Mesenchymal stem cell (in vitro differentiated cells and primary cell): ENCODE data around the gene MYT1.

ENCODE experiments used
- DNase-seq: peaks from one replicate; pipeline ENCODE4 v3.0.0-alpha.2; 2013
- H2AFZ ChIP-seq: one replicate; pipeline ENCODE4 v1.6.1; 2013; ENCODE audit warnings: low read depth, mild to moderate bottlenecking, control low read depth, inconsistent platforms, low read length, moderate library complexity
- H2AK5ac ChIP-seq: 2 replicates; pipeline ENCODE4 v1.6.1; 2013; ENCODE audit warnings: low read length, moderate library complexity, mild to moderate bottlenecking, inconsistent platforms; ENCODE audit not compliant: severe bottlenecking
- H2BK120ac ChIP-seq: one replicate; pipeline ENCODE4 v1.6.1; 2013; ENCODE audit warnings: low read depth, mild to moderate bottlenecking, inconsistent platforms, low read length, moderate library complexity
- H2BK12ac ChIP-seq, 2 experiments: one replicate each; pipeline ENCODE4 v1.6.1; 2013; ENCODE audit warnings: inconsistent platforms in 2 of 2, low read length in 2 of 2, mild to moderate bottlenecking in 2 of 2, moderate library complexity in 2 of 2, control low read depth in 1 of 2
- H2BK15ac ChIP-seq: one replicate; pipeline ENCODE4 v1.6.1; 2013; ENCODE audit warnings: mild to moderate bottlenecking, low read depth, inconsistent platforms; ENCODE audit not compliant: poor library complexity, severe bottlenecking
- H2BK5ac ChIP-seq: 2 replicates; pipeline ENCODE4 v1.6.1; 2013; ENCODE audit warnings: low read depth, mild to moderate bottlenecking, low read length, control low read depth, inconsistent platforms; ENCODE audit not compliant: poor library complexity, severe bottlenecking
- H3K14ac ChIP-seq, 2 experiments: one replicate each; pipeline ENCODE4 v1.6.1; 2013; ENCODE audit warnings: inconsistent platforms in 2 of 2, low read length in 2 of 2, control low read depth in 1 of 2, mild to moderate bottlenecking in 1 of 2, moderate library complexity in 1 of 2
- H3K18ac ChIP-seq, 2 experiments: one replicate each; pipeline ENCODE4 v1.6.1; 2013; ENCODE audit warnings: inconsistent platforms in 2 of 2, low read length in 2 of 2, control low read depth in 1 of 2, low read depth in 1 of 2, mild to moderate bottlenecking in 1 of 2
- H3K23ac ChIP-seq, 2 experiments: one replicate each; pipeline ENCODE4 v1.6.1; 2013; ENCODE audit warnings: inconsistent platforms in 2 of 2, low read length in 2 of 2, mild to moderate bottlenecking in 2 of 2, moderate library complexity in 2 of 2, control low read depth in 1 of 2
- H3K27ac ChIP-seq: 2 replicates; pipeline ENCODE4 v1.5.1; 2013; ENCODE audit warnings: mild to moderate bottlenecking, moderate library complexity, low read length, control low read depth, inconsistent platforms; ENCODE audit not compliant: poor library complexity, severe bottlenecking
- H3K27me3 ChIP-seq, 2 experiments: 2 replicates each; pipeline versions ENCODE4 v1.6.1 to v1.7.0; 2013; ENCODE audit warnings: low read length in 2 of 2, mild to moderate bottlenecking in 2 of 2, moderate library complexity in 2 of 2, control low read depth in 1 of 2, inconsistent platforms in 1 of 2; ENCODE audit not compliant: control insufficient read depth in 1 of 2, insufficient read depth in 1 of 2
- H3K36me3 ChIP-seq, 2 experiments: 2 replicates each; pipeline versions ENCODE4 v1.6.1 to v1.7.0; 2013; ENCODE audit warnings: low read length in 2 of 2, control low read depth in 1 of 2, inconsistent platforms in 1 of 2, low read depth in 1 of 2, mild to moderate bottlenecking in 1 of 2; ENCODE audit not compliant: insufficient read depth in 2 of 2, control insufficient read depth in 1 of 2
- H3K4ac ChIP-seq, 2 experiments: one replicate each; pipeline ENCODE4 v1.6.1; 2013; ENCODE audit warnings: inconsistent platforms in 2 of 2, low read length in 2 of 2, mild to moderate bottlenecking in 2 of 2, moderate library complexity in 2 of 2, control low read depth in 1 of 2, low read depth in 1 of 2
- H3K4me1 ChIP-seq: 2 replicates; pipeline ENCODE4 v1.6.1; 2013; ENCODE audit warnings: low read depth, low read length, control low read depth; ENCODE audit not compliant: control insufficient read depth, insufficient read depth
- H3K4me2 ChIP-seq: 2 replicates; pipeline ENCODE4 v1.6.1; 2013; ENCODE audit warnings: low read length, mild to moderate bottlenecking, inconsistent platforms; ENCODE audit not compliant: poor library complexity, severe bottlenecking
- H3K4me3 ChIP-seq, 2 experiments: 2 replicates each; pipeline versions ENCODE4 v1.5.1 to v1.7.0; 2013; ENCODE audit warnings: low read length in 2 of 2, mild to moderate bottlenecking in 2 of 2, control low read depth in 1 of 2, low read depth in 1 of 2; ENCODE audit not compliant: insufficient read depth in 1 of 2
- H3K79me1 ChIP-seq: replicated peaks from 2 replicates; pipeline ENCODE4 v1.6.1; 2013; ENCODE audit warnings: mild to moderate bottlenecking, control low read depth, low read length, inconsistent platforms; ENCODE audit not compliant: poor library complexity, severe bottlenecking
- H3K9ac ChIP-seq: 2 replicates; pipeline ENCODE4 v1.7.0; 2013; ENCODE audit warnings: mild to moderate bottlenecking, low read length, moderate library complexity
- H3K9me3 ChIP-seq: 2 replicates; pipeline ENCODE4 v1.7.0; 2013; ENCODE audit warnings: mild to moderate bottlenecking, low read length; ENCODE audit not compliant: control insufficient read depth
- H4K8ac ChIP-seq: one replicate; pipeline ENCODE4 v1.6.1; 2013; ENCODE audit warnings: inconsistent platforms, mild to moderate bottlenecking, low read length, moderate library complexity
- H4K91ac ChIP-seq: one replicate; pipeline ENCODE4 v1.6.1; 2013; ENCODE audit warnings: mild to moderate bottlenecking, low read length, inconsistent platforms
- WGBS: methylation state at CpG from one replicate; pipeline ENCODE4 v1.1.7; 2013; ENCODE audit warnings: mixed read lengths; 5-methylcytosine and 5-hydroxymethylcytosine counted together

MYT1 gene

DNA sequence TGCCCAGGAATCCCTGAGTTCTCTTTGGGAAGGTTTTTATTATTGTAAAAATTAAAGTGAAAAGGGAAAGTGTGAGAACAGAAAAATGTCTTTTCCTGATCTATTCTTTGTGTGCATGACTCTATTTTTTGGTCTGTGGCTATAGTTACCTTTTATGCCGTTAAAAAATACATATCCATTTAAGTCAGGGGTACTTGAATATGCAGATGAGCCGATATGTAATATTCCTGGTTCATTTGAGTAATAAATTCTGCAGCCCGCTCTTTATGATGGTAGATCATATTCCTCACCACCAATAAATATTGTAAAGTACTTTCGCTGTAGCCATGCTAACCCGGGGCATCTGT is 503 bp upstream of the MYT1 start:
- no peaks in the 10 kb centered on the region for H3K79me1 ChIP-seq
- no peaks in the 10 kb centered on the region for H3K9me3 ChIP-seq
- no peak for DNase-seq
- no peaks in the 10 kb centered on the region for H3K36me3 ChIP-seq
- H3K27me3 ChIP-seq, result peaks cover 80 to 98% of the 10 kb centered on the region in 2 experiments
- 71% methylated on average over 5 of the region's 5 CpGs for WGBS
- no peak overlapping the region for H3K23ac ChIP-seq
- no peak overlapping the region for H4K8ac ChIP-seq
- no peak overlapping the region for H4K91ac ChIP-seq
- H3K4me1 ChIP-seq, result peaks cover 2% of the 10 kb centered on the region
- no peak overlapping the region for H2AK5ac ChIP-seq
- H3K4ac ChIP-seq, result no peak overlapping the region
- H3K9ac ChIP-seq, result no peak overlapping the region
- H2BK15ac ChIP-seq, result no peak overlapping the region
- no peak overlapping the region for H2BK12ac ChIP-seq
- no peak overlapping the region for H3K4me3 ChIP-seq
- H3K14ac ChIP-seq, result no peak overlapping the region
- H2BK5ac ChIP-seq, result no peak overlapping the region
- no peak overlapping the region for H2AFZ ChIP-seq
- no peak overlapping the region for H3K18ac ChIP-seq
- no peak overlapping the region for H3K4me2 ChIP-seq
- no peak overlapping the region for H3K27ac ChIP-seq
- H2BK120ac ChIP-seq, result no peak overlapping the region

DNA sequence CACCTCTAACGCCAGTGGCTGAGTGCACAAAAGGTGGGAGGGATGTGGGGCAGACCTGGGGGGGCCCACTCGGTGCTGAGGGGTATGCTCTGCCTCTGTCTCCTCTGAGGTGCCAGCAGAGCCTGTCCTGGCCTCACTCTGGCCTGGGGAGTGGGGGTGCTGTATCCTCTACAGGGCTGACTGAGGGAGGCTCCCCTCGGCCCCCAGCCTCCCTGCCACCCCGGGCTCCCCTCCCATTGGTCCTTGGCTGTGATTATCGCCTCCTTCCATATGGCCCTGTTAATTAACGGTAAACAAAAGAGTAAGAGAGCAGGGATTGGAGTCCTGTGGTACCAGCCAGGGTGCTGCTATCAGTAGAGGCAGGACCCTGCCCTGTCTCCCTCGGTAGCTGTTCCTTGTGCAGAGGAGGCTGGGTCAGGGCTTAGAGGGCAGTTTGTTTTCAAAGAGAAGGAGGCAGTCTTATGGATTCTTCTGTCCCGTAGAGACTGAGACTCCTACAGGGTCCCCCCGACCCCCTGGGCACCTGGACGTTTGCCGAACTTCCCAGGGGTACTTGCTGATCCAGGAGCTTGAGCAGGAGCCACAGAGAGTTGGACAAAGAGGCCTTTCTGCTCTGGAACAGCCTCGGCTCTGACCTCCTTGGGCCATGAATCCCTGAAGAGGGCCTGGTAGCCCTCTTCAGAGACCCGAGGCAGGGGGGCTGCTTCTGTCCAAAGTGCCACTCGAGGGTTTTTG is 1.8 kb downstream of the MYT1 start:
- Histone ChIP-seq H3K36me3 (no peaks in the 10 kb centered on the region), H2BK120ac (no peak overlapping the region), H2AK5ac (no peak overlapping the region), H3K4ac (no peak overlapping the region), H3K79me1 (no peaks in the 10 kb centered on the region), H4K91ac (no peak overlapping the region), H4K8ac (no peak overlapping the region), H3K9ac (no peak overlapping the region), H2BK12ac (no peak overlapping the region), H2BK15ac (no peak overlapping the region), H3K4me1 (peaks cover under 1% of the 10 kb centered on the region), H3K4me2 (no peak overlapping the region), H3K27ac (no peak overlapping the region), H3K23ac (no peak overlapping the region), H3K18ac (no peak overlapping the region), H2BK5ac (no peak overlapping the region), H3K27me3 (peaks cover 80 to 93% of the 10 kb centered on the region in 2 experiments), H3K14ac (no peak overlapping the region), H3K9me3 (no peaks in the 10 kb centered on the region), H2AFZ (no peak overlapping the region), H3K4me3 (no peak overlapping the region)
- DNase-seq, result no peak
- 69% methylated on average over 14 of the region's 14 CpGs for WGBS

DNA sequence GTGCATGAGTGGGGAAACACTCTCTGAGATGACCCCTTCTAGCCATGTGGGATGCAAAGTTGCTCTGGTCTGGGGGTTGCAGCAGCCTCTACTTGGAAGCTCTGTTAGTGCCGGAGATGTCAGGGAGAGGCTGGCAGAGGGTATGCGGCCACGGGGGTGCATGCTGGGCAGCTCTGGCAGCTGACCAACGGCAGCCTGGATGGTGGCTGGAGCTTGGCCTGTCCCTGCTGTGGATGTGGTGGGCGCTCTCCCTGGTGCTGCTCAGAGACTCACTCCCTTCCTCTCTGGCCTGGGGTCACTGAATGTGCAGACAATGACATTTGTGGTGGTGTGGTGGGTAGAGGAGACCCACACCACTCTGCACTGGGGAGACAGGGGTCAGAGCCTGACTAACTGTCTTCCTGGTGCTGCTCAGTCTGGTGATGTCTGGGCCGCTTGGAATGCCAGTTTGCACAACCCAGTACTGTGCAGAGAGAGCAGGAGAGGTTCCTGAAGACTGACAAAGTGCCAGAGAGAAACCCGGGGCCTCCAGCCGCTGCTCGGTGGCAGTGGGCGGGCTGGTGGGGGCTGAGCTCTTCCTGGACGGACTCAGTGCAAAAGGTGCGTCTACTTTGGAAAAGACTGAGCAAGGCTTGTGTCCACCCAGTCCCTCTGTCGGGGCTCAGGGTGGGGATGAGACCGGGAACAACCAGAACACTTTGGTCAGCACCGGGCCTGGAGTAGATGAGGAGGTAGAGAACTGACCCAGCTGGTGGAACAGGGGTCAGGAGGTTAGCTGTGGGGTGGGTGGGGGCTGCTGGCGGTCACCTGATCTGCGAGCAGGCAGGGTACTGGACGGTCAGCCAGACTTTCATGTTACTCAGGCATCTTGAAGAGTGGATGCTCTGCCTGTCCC is 2.7 kb downstream of the MYT1 start:
- Histone ChIP-seq H3K4ac (no peak overlapping the region), H3K27me3 (peaks cover 73 to 90% of the 10 kb centered on the region in 2 experiments), H3K4me1 (no peaks in the 10 kb centered on the region), H2AK5ac (no peak overlapping the region), H3K79me1 (no peaks in the 10 kb centered on the region), H2BK12ac (no peak overlapping the region), H4K91ac (no peak overlapping the region), H3K23ac (no peak overlapping the region), H4K8ac (no peak overlapping the region), H2BK120ac (no peak overlapping the region), H3K4me2 (no peak overlapping the region), H3K9ac (no peak overlapping the region), H3K4me3 (no peak overlapping the region), H2BK15ac (no peak overlapping the region), H2AFZ (no peak overlapping the region), H2BK5ac (no peak overlapping the region), H3K18ac (no peak overlapping the region), H3K9me3 (no peaks in the 10 kb centered on the region), H3K36me3 (no peaks in the 10 kb centered on the region), H3K27ac (no peak overlapping the region), H3K14ac (no peak overlapping the region)
- whole genome bisulfite sequencing, result 73% methylated on average over 18 of the region's 18 CpGs
- DNase-seq, result no peak

DNA sequence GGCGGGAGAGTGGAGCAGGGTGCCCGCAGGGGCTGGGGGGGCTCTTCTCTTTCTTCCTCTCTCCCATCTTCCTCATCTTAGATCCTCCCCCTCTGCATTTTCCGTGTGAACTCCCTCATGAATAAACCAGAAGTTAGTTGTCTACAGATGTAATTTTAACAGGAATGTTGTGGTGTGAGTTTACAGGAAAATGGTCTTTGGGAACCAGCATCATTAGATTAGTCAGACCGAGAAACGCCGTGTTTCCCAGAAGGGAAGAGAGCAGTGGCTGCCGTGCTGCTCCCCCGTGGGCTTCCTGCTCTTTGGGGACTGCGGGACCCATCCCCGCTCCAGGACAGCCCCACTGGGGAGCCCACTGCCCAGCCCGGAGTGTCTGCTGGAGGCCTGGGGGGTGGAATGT is 3.4 kb downstream of the MYT1 start:
- no peaks in the 10 kb centered on the region for H3K4me1 ChIP-seq
- H3K4me3 ChIP-seq, result no peak overlapping the region
- no peak overlapping the region for H4K91ac ChIP-seq
- no peak overlapping the region for H2BK12ac ChIP-seq
- no peak overlapping the region for H2AFZ ChIP-seq
- no peak overlapping the region for H2BK15ac ChIP-seq
- H3K36me3 ChIP-seq, result no peaks in the 10 kb centered on the region
- H3K23ac ChIP-seq, result no peak overlapping the region
- no peak overlapping the region for H2BK120ac ChIP-seq
- peaks cover 71 to 90% of the 10 kb centered on the region in 2 experiments for H3K27me3 ChIP-seq
- no peak overlapping the region for H4K8ac ChIP-seq
- no peak overlapping the region for H3K27ac ChIP-seq
- H2AK5ac ChIP-seq, result no peak overlapping the region
- no peak overlapping the region for H3K14ac ChIP-seq
- 80% methylated on average over 10 of the region's 11 CpGs for WGBS
- no peaks in the 10 kb centered on the region for H3K9me3 ChIP-seq
- H3K79me1 ChIP-seq, result no peaks in the 10 kb centered on the region
- H3K4ac ChIP-seq, result no peak overlapping the region
- H2BK5ac ChIP-seq, result no peak overlapping the region
- H3K9ac ChIP-seq, result no peak overlapping the region
- no peak for DNase-seq
- no peak overlapping the region for H3K18ac ChIP-seq
- no peak overlapping the region for H3K4me2 ChIP-seq
